Measurements from ENCODE around the gene PLCD3. TPM values are rescaled to one million over a fixed set of nuclear protein-coding genes. Genes with fewer than 3 reads are reported as not detected.

Gene PLCD3
- total and polyA plus RNA-seq, 9 of the 15 experiments (the other 6 are each of a cell fraction or from before 2014, with no cell fraction given): 0.20 to 22.6 (median 7.5) TPM

GRCh38 chr17:45081047-45081703, 51.1 kb downstream of the PLCD3 start (continued):
- TF ChIP-seq ZNF407 (IDR thresholded peaks at IDR 0.05; ENCODE audit: low read depth) (no peak), CREB3 (tag; conservative IDR thresholded peaks at IDR 0.05; ENCODE audit: low read depth) (no peak), ARID2 (IDR thresholded peaks at IDR 0.05) (no peak), NBN (IDR thresholded peaks at IDR 0.05; ENCODE audit: low read depth) (no peak), CBX3 (IDR thresholded peaks at IDR 0.05; ENCODE audit: borderline replicate concordance in 1 of 2, low read length in 2 of 2) (no peak), GABPB2 (CRISPR knock-in tag; conservative IDR thresholded peaks at IDR 0.05) (no peak)

Measured in K562 (cell line).